GM21825 (cell line): Measurements from ENCODE around the gene HOMEZ.
A peak's percentile ranks its signal among the peaks of the same experiment; 100 is the strongest.

Experiments used
- ATAC-seq: cut with Tn5 transposase; IDR thresholded peaks from one replicate; pipeline ENCODE4 v1.9.1; 2021; ENCODE audit warnings: mild to moderate bottlenecking, moderate library complexity; ENCODE audit not compliant: unreplicated experiment

HOMEZ gene

DNA sequence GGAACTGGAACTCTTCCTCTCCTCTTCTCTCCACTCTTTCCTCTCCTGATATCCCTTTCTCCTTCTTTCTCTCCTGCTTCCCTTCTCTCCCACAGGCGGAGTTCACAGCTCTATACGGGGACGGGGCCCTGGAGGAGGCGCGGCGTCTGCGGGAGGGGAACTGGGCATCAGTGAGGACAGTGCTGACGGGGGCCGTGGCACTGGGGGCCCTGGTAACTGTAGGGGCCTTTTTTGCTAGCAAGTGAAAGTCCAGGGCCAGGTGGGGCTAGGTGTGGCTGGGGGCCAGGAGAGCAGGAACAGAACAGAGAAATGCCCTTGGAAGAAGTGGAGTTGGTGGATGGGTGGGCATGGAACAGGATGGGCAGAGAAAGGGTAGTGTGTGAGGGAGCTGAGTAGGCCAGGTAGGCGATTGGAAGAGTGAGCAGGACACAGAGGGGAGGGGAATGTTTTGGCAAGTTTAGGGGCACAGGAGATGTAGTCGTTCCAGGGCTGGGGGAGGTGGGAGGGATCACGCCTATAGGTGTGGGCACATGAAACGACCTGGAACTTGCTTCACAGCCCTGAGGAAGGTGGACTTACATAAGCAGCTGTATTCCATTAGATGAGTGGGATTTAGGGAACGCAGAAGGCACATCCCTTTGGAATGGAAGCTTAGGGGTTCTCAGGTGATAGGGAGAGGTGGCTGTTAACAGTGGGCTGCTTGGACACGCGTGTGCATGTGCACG lies 23.0 kb upstream of the HOMEZ start:
- ATAC-seq = no peak

DNA sequence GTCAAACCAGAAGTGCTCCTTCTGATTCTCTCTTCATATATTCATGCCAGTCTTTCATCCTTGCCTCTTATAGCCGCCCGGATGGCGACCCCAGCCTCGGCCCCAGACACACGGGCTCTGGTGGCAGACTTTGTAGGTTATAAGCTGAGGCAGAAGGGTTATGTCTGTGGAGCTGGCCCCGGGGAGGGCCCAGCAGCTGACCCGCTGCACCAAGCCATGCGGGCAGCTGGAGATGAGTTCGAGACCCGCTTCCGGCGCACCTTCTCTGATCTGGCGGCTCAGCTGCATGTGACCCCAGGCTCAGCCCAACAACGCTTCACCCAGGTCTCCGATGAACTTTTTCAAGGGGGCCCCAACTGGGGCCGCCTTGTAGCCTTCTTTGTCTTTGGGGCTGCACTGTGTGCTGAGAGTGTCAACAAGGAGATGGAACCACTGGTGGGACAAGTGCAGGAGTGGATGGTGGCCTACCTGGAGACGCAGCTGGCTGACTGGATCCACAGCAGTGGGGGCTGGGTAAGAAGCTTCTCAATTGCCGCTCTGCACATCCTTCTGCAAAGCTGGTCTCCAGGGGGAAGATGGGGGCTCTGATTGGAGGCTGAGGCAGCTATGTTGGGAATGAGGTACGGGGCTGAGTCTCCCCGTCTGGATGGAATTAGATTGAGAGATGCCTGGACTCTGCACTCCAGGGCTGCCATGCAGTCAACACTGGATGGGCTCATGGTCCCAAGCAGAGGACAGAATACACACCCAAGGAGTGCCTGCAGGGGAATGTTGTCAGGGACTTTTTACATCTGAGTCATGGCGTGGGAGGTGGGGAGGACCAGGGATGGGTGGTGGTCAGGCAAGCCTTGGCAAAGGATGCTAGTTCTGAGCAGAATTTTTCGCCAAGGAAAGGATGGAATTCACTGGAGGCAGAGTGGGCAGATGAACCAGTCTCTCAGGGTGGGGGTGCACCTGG lies 22.0 kb upstream of the HOMEZ start:
- ATAC-seq = no peak

DNA sequence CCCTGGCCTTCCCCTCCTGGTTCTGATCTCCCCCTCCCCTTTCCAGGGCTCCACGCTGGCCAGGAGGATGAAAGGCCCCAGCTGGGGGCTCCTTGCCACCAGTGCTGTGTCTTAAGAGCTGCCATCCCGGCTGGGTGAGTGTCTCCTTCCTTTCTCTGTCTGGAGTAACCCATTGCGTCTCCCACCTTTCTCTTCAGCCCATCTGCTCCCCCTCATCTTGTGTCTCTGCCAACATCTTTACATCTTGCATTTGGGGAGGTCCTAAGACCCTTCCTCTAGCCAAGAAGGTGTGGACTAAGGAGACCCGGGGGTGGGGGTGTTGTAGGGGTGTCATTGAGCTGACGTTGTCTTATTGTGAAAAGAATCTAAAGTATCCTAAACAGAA lies 21.2 kb upstream of the HOMEZ start:
- no peak for ATAC-seq

DNA sequence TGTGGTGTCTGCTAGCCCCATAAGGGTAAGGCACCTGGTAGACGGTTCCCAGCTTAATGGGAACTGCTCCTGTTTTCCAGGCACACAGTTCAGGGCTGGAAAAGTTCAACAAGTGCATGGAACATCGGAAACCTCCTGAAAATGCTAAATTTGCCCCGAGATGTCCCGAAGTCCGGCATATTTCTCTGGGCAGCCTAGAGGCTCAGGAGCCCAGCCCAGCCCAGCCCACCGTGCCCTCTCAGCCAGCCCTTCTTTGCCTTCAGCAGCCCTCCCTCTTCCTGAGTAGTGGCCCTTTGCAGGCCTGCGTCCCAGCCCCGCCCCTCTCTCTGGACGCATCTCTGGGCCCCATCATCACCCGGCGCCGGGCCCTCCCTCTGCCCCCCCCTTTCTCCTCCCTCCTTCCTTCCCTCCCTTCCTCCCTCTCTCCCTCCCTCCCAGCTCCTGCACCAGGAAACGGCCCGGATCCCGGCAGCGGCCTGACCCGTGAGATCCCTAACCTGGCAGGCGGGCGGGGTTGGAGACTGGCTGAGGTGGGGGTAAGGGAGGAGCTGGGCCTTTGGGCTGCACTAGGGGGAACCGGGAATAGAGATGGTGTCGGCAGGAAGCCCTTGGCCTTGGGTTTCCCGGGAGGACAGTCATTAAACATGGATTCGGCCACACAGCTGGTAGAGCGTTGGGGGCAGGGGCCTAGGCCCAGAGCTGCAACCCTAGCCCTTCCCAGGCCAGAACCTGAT lies 20.6 kb upstream of the HOMEZ start, which contains the start of gene BCL2L2:
Gene BCL2L2 (plus strand): TSS at position 422 of the 734 bp plus-strand sequence. CDS start 935 bp downstream, outside the sequence.
- ATAC-seq = no peak

DNA sequence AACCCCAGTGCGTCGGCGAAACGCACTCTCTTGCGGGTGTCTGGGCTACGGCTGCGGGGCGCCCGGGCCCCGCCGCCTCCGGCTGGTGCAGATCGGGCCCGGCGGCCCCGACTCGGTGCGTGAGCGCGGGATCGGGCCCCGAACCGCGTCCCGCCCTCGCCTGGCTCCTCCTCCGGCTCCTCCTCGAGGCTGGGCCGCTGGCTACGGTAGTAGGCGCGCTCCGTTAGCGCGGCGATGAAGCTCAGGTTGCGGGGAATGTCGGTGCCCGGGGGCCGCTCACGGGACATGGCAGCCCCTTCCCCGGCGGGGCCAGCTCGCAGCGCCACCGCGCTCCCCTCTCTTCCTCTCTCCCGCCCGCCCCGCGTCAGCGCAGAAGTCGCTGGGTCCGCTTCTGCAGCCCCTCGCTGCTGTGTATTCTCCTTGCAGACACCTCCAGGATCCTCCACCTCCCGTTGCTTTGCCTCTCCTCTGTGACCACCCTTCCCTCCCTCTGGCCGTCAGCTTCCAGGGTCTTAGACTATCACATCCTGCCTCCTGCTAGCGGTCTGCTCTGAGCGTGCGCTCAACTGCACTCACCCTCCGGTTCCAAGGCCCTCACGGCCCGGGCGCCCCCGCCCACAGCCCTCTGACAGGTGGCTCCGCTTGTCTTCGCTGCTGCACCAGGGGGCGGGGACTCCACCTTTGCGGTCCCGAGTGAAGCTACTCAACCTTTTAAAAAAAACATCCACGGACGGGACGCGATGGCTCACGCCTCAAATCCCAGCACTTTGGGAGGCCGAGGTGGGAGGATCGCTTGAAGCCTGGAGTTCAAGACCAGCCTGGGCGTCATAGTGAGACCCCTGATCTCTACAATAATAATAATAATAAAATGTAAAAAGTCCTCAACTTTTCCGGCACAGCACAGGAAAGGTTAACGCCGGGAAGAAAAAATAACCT lies 16.6 kb upstream of the HOMEZ start, which contains the start of gene PPP1R3E:
Gene PPP1R3E (minus strand): TSS at position 570 of the 936 bp plus-strand sequence. CDS start 283 bp downstream, at position 287.
- ATAC-seq = peak; percentile 40

DNA sequence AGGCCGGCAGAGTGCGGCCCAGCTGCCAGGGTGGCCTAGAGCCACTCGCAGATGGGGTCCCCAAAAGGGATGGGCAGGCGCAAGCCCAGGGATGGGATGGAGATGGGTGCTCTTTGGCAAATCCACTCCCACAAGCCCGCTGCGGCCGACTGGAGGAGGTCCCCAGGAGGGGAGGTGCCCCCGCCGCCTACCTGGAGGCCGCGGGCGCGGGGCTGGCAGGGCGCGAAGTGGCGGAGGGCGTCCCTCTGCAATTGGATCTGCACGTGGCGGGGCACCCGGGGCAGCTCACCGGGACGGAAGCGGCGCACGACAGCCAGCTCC lies 16.0 kb upstream of the HOMEZ start:
- ATAC-seq = peak; percentile 15

DNA sequence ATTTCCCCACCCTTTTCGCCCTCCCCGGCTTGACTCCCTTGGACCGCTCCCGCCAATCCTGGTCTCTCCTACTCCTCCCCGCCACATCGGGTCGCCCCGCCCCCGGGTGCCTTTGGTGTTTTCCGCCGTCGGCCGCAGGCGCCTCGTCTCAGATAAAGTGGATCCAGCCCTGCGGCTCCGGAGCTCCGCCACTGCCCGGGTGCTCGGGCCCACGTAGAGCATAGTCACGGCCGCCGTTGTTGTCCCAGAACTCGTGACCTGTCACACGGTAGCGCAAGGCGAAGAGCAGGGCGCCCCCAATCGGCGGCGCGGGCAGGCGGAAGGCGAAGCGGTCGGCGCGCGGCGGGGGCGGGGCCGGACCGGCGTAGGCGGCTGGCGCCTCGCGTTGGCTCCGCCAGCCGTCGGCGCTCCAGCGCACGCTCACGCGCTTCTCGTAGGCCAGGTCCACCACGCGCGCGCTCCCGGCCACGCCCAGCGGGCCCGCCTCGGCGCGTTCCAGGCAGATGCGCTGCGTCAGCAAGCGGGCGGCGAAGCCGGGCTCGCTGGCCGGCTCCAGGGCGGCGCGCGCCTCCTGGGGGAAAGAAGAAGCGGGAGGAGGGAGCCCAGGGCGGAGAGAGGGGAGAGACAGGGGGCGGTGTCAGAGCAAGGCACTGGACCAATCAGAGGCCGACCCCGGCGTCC lies 15.5 kb upstream of the HOMEZ start:
- peak; percentile 72 for ATAC-seq

DNA sequence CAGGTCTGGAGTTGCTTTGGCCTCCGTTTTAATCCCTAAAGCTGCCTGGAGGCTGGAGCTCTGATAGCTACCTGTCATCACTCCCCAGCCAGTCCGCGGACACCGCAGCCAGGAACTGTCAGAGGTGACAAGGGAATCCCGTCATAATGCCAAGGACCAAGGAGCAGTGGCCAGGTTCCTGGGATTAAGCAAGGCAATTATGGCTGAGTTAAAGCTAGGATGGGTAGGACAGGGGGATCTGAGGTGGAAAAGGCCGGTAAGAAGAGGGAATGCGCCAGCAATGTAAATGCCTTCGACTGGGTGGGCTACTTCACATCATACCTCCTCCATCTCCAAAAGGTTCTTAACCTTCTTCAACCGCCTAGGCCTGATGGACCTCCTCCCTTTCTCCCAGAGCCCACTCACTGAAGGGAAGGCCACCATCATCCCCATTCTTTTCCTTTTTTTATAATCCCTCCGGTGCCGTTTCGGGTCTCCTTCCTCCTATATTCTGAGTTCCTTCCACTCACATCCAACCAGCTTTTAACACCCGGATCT lies 14.8 kb upstream of the HOMEZ start:
- ATAC-seq = no peak

DNA sequence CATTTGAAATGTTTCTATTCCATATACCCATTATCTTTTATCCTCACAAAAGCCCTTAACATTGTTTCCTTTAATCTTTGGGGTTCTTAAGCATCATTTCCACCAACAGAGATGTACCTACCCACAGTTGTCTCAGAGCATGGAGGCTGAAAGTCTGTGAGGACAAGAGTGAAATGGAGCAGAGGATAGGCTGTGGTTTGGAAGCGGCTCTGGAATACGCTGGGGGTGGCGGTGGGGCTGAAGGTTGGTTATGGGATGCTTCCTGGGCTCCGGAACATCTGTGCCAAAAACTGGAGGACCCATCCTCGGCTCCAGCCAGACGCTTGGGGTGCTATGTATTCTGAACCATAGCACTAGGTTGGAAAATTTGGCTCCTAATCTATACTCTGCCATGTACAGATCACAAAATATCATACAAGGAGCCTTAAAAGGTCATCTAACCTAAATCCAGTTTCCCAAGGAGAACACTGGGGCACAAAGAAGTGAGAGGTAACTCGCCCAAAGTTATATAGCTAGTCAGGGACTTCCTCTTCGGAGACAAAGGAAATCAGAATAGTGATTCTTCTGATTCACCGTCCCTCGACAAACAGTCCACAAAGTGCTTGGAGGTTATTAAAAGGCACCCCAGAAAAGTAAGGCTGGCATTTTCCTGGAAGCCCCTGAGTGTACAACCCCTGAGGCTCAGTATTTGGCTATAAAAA lies 14.2 kb upstream of the HOMEZ start:
- ATAC-seq = no peak

DNA sequence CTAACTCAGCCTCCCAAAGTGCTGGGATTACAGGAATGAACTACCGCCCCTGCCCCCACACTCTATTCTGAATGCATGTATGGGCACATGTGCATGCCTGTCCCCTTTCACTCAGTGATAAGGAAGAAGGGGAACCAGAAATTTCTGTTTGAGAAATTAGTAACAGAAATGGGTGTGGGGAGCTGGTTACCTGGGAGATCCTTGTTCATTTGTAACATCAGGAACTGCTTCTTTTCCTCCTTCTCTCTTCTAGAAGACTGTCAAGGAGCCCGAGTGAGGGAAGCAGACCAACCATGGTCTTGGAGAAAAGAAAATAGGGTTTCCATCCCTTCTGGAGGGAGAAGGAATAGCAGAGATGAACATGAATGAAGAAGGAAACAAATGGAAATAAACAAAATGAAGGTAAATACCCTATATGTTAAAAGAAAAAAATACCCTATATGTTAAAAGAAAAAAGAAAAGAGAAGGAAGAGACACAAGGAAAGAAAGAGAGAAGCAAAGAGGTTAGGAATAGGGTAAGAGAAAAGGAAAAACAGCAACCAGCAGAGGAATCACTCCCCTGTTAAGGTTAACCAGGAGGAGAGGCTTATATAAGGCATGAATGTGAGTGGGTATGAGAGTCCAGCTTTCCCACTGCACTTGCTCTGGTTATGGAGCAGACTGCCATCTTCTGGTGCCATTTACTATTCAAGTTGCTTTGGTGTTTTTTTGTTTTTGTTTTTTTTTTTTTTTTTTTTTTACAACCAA lies 13.5 kb upstream of the HOMEZ start:
- no peak for ATAC-seq

DNA sequence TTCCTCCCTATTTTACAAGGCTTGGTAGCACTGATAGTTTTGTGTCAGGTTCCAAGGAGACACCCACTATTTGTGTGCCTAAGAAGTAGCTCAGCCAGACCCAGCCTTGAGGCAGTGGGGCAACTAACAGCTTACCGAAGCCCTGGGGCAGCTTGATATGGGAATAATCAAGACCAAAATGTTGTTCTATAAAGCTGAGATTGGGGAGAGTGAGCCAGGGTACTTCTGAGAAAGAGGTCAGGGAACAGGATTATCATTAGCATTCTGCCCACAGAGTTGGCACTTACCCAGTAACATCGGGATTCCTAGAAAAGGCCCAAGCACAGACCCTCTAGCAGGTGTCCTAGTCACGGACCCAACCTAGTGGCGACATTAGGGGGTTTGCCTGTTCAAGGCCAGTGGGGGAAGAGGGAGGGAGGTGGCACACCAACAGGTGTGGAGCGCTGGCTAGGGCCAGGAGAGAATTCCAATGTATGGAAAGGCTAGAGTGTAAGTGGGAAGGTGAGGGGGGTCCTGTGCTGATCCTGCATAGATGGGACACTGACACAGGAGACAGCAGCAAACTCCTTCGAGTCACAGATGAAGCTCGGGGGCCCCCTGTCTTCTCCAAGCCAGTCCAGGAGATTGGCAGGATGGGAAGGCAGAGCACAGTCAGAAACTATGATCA lies 11.8 kb upstream of the HOMEZ start:
- no peak for ATAC-seq

DNA sequence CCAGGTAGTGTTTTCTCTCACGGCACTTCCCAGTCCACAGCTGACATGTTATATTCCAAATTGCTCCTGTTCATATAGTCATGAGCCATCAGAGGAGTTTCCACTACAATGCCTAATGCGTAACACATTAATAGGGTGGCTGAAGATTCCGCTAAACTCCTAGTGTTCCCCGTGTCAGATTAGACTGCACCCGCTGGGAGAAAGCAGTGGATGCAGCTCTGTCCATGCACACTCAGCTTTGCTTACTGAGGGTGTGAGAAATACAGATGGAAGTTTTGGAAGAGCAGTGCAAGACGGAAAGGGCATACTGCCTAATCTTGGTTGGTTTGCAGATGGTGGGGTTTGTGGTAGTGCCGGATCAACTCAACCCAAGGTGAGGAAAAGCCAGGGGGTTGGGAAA lies 11.2 kb upstream of the HOMEZ start:
- ATAC-seq = no peak

DNA sequence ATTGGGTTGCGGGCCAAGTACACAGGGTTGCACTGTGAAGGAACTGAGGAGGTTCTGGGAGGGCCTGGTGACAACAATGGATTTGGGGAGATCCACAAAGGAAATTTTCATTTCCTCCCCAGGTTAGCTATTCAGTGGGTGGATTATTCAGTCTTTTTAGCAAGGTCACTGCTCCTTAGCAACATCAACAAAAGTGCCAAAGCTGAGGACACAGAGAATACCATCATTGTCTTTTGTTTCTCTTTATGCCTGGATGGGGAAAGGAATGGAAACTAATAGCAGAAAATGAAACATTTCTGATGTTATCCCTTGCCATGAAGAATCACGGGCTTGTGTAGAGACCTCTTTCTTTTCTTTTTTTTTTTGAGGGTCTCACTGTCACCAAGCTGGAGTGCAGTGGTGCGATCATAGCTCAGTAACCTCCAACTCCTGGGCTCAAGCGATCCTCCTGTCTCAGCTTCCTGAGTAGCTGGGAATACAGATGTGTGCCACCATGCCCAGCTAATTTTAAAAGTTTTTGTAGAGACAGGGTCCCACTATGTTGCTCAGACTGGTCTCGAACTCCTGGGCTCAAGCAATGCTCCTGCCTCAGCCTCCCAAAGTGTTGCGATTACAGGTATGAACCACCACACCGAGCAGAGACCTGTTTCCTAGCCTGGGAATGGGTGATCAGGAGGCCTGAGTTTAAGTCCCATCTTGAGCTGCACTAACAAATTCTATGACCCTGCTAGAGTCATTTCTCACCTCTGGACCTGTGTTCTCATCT lies 10.3 kb upstream of the HOMEZ start:
- no peak for ATAC-seq

DNA sequence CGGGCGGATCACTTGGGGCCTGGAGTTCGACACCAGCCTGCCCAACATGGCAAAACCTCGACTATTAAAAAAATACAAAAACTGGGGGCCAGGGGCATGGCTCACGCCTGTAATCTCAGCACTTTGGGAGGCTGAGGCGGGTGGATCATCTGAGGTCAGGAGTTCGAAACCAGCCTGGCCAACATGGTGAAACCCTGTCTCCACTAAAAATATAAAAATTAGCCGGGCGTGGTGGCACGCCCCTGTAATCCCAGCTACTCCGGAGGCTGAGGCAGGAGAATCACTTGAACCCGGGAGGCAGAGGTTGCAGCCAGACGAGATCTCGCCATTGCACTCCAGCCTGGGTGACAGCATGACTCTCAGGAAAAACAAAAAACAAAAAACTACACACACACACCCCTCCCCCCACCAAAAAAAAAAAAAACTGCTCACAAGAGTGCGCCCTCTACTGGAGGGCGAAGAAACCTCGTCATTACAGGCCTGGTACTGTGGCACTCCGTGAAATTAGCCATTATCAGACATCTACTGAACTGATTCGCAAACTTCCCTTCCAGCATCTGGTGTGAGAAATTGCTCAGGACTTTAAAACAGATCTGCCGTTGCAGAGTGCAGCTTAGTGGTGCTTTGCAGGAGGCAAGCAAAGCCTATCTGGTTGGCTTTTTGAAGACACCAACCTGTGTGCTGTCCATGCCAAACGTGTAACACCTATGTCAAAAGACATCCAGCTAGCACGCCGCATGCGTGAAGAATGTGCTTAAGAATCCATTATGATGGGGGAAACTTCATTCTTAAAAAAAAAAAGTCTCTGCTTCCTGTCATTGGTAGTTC lies 9.0 kb upstream of the HOMEZ start:
- no peak for ATAC-seq

DNA sequence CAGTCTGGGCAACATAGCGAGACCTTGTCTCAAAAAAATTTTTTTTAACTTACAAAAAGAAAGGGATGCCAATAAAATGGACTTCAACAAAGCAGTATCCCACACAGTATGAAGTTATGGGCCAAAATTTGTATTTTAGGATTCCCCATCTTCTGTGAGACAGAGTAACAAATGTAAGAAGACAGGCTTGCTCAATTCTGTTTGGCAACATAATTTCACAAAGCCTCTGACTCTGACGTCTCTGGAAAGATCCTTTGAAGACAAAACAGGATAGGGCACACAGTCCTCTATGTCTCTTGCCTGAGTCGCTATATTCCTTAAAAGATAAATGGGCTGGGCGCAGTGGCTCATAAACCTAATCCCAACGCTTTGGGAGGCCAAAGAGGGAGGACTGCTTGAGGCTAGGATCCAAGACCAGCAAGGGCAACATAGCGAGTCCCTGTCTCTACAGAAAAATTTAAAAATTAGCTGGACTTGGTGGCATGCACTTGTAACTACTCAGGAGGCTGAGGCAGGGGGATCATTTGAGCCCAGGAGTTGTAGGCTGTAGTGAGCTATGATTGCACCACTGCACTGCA lies 1.1 kb upstream of the HOMEZ start:
- no peak for ATAC-seq
